ENCODE data around the gene LRP6. TPM values are rescaled to one million over a fixed set of nuclear protein-coding genes. Genes with fewer than 3 reads are reported as not detected.
A peak's percentile ranks its signal among the peaks of the same experiment; 100 is the strongest.

The LRP6 gene
- total RNA-seq, 1 experiment from 2014 or later, result 62.4 TPM

GRCh38 chr12:12157424-12157823, 109.4 kb downstream of the LRP6 start:
- H3K27me3 Mint-ChIP-seq (ENCODE audit: low read depth), result no peaks in the 10 kb centered on the region
- H3K79me1 ChIP-seq (ENCODE audit: insufficient read depth, low read depth, low read length, poor library complexity, severe bottlenecking), result no peaks in the 10 kb centered on the region
- no peak overlapping the region for H3K56ac ChIP-seq (ENCODE audit: insufficient read length, low read depth, low read length)
- H2BK15ac ChIP-seq (ENCODE audit: low read depth, low read length), result no peak overlapping the region
- no peak overlapping the region for H2BK12ac ChIP-seq (ENCODE audit: insufficient read length, low read depth, low read length)
- H3K27me3 ChIP-seq (ENCODE audit: insufficient read depth, low read length), result no peaks in the 10 kb centered on the region
- no peaks in the 10 kb centered on the region for H3K9me3 ChIP-seq (ENCODE audit: control insufficient read depth, low read depth, low read length)
- no peak overlapping the region for H2BK5ac ChIP-seq (ENCODE audit: insufficient read length, low read length)
- no peak overlapping the region for H2AFZ ChIP-seq (ENCODE audit: low read length)
- no peaks in the 10 kb centered on the region for H3K9me3 Mint-ChIP-seq
- no peaks in the 10 kb centered on the region for H3K4me1 Mint-ChIP-seq
- no peak for DNase-seq
- no peaks in the 10 kb centered on the region for H4K20me1 ChIP-seq (ENCODE audit: control insufficient read depth, insufficient read depth, insufficient read length)
- no peak overlapping the region for H2BK120ac ChIP-seq (ENCODE audit: low read depth, low read length, poor library complexity, severe bottlenecking)
- H3K18ac ChIP-seq (ENCODE audit: insufficient read length, low read depth, low read length), result no peak overlapping the region
- H2BK20ac ChIP-seq (ENCODE audit: low read depth, low read length, poor library complexity, severe bottlenecking), result no peak overlapping the region
- no peak overlapping the region for H2AK5ac ChIP-seq (ENCODE audit: insufficient read length, low read length)
- no peak overlapping the region for H3K4me2 ChIP-seq (ENCODE audit: insufficient read depth, insufficient read length, low read length)
- no peak for TF ChIP-seq CTCF (conservative IDR thresholded peaks at IDR 0.05)
- H3K4ac ChIP-seq (ENCODE audit: low read depth, low read length), result no peak overlapping the region
- H3K79me2 ChIP-seq (ENCODE audit: insufficient read depth, low read length), result no peaks in the 10 kb centered on the region
- H3K23ac ChIP-seq (ENCODE audit: insufficient read length, low read depth, low read length), result no peak overlapping the region
- H4K5ac ChIP-seq (ENCODE audit: insufficient read length, low read depth, low read length), result no peak overlapping the region
- H3T11ph ChIP-seq (ENCODE audit: low read length), result no peak overlapping the region
- no peaks in the 10 kb centered on the region for H3K4me1 ChIP-seq (ENCODE audit: insufficient read depth, low read length)
- H3K27ac Mint-ChIP-seq, result peak overlapping the region in 1 of 3 experiments; percentile 10; a peak in 2 of 7 replicates
- H3K4me3 Mint-ChIP-seq, result no peak overlapping the region
- H3K14ac ChIP-seq (ENCODE audit: insufficient read depth, low read length), result no peak overlapping the region
- no peaks in the 10 kb centered on the region for H3K23me2 ChIP-seq (ENCODE audit: insufficient read length, low read depth, low read length, poor library complexity, severe bottlenecking)
- H3K27ac ChIP-seq (ENCODE audit: insufficient read length, low read depth, low read length), result no peak overlapping the region
- 100% methylated on average over 1 of the region's 1 CpG for WGBS (ENCODE audit: extremely low coverage, insufficient read length, low lambda C conversion rate)
- no peak overlapping the region for H4K8ac ChIP-seq (replicated peaks; ENCODE audit: insufficient read length, low read depth, low read length)
- H4K91ac ChIP-seq (ENCODE audit: insufficient read length, low read depth, low read length), result no peak overlapping the region
- H3K36me3 Mint-ChIP-seq (ENCODE audit: insufficient read depth in 1 of 3, low read depth in 3 of 3), result peaks cover 18 to 64% (median 48%) of the 10 kb centered on the region in 3 experiments; a peak in 6 of 7 replicates
- no peak overlapping the region for H3K9ac ChIP-seq (ENCODE audit: extremely low read depth, insufficient read length, low read length)
